SIG-M5 treated with dmso at 0.1 percent for 504 hours (cell line): Measurements from ENCODE around the gene KLC1.

ENCODE experiments used
- DNase-seq: peaks from one replicate; lab custom pipeline; 2025; ENCODE audit not compliant: unreplicated experiment; lab: John Stamatoyannopoulos, UW

The KLC1 gene

DNA sequence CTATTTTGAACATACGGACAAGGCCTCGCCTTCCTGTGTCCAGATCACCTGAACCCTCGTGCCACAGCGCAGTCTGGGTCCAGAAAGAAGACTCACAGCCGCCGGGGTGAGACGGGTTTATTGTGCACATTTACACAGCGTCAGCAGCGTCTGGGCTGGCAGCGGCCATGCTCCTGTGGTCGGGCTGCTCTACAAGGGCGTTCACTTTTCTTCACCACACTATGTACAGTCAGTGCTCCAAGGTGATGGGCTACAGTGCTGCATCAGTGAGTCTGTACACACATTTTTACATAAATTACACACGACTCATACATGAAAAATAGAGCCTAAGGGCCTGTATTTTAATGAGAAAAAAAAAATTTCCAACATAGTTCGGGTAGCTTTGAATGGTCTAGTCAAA, 104.6 kb downstream of the KLC1 start:
- no peak for DNase-seq

DNA sequence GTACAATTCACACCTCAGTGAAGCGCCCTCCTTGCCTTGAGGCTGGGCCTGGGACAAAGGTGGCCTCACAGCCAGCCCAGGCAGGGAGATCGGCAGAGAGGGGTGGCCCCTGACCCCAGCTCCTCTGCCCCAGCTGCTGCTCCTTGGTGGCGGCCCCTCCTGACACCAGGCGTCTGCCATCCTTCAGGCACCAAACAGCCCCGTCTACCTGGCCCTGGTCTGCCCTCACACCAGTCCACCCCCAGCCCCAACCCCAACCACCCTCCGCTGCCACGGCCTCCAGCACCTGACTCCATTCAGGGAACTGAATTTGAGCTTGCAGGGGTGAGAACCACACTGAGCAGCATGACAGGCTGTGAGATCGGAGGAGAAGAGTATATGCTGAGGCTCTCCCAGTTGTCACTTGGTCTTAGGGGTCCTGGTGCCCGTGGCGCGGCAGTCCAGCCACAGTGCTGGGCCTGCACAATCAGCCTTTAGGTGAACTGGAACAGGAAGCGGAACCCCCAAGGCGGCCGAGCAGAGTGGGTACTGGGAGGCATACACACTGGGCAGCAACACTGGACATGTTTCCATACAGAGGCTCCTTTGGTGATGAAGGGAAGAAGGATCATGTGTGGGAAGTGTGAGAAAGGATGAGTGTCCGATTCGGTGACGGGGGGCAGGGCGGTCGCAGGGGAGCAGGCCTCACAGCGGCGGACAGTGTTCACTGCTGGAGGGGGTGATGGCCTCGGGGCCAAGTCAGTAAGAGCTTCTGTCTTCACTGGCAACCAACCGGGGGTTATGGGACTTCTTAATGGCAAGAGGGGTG, 105.3 kb downstream of the KLC1 start:
- DNase-seq: no peak

DNA sequence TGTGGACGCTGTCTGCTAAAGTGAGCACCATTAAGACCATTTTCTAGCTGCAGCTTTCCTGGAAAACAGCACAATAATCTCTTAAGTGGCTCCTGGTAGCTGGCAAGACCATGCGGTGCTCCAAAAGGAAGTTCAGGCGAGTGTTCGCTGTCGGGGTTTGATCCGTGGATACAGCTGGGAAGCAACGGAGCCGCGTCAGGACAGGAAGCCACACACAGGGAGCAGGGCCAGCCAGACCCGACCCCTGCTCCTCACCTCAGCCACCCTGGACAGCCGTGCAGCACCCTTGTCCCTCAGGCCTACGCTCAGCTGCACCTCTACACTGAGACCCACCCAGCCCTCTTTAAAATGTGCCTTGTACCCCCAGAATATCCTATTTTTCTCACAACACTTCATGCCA, 106.0 kb downstream of the KLC1 start:
- no peak for DNase-seq

DNA sequence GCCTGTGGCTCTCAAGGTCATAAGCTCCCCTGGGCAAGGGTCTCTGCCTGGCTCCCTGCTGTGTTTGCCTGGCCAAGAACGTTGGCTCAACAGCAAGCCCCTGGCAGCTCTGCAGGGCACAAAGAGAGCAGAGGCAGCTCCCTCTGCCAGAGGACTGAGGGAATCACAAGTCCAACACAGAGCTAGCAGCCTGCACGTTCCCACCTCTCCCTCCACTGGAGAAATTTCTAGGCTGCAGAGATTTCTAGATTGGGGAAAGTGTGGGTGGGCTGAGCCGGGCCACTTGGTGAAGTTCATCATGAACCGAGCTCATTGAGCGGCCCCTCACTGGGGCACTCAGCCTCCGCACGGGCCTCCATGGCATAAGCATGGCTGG, 106.4 kb downstream of the KLC1 start:
- DNase-seq: no peak

DNA sequence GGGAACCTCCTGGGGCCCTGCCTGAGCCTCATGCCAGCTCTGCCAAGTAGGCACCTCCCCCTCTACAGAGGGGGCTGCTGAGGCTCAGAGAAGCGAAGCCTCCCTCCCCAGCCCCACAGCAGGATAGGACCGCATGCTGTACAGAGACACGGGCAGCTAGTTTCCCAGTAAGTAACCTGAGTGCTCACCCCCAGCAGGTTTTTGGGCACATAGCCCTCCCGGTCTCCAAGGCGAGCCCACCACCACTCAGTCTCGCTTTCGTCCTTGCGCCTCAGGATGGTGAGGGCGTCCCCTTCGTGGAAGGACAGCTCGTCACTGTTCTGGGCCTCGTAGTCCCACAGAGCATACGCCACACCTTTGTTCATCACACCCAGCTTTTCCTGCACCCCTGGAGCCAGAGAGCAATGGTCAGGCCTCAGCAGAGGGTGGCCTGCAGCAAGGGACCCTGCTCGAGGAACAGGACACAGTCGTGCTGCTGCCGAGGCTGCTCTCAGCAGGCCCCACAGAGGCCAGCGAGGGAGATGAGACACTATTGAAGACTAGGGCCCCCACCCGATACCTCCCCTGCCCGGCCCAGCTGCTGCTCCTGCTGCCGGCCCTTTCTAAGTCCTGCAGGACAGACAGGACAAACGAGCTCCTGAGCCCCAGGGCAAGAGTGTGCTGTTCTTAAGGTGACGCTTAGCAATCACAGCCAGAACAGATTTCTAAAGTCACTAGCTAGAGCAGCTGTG, 107.0 kb downstream of the KLC1 start:
- DNase-seq: peak; percentile 26

DNA sequence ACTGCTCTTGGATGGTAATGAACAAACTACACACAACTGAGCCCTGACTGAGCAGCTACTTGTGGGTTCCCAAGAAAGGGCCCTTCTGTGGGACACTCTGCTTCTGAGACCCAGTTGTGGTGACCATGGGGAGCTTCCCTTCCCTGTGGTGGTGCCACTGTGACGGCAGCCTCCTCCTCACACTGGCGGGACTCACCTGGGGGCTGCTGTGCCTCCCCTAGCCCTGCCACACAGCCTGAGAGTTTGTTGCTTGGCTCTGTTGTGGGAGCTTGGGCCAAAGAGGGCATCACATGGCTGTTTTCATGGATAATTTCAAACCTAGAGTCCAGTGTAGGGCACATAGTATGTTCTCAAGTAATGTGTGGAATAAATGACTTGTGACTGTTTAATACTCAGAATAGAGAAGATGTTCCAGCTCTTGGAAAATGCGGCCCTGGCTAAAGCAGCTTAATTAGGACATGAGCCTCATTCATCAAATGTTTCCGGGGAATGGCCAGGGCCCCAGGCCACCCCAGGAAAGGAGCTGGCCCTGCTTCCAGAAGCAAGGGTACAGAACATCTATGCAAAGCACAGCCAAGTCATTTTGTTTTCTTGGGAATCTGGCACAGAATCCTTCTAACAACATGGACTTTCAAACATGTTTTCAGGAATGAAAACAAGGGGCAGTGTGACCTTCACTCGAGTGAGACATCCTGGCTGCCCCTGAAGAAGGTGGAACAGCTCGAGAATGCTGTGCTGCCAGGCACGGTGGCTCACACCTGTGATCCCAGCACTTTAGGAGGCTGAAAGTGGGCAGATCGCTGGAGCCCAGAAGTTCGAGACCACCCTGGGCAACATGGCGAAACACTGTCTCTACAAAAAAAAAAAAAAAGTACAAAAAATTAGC, 107.8 kb downstream of the KLC1 start:
- DNase-seq: no peak

DNA sequence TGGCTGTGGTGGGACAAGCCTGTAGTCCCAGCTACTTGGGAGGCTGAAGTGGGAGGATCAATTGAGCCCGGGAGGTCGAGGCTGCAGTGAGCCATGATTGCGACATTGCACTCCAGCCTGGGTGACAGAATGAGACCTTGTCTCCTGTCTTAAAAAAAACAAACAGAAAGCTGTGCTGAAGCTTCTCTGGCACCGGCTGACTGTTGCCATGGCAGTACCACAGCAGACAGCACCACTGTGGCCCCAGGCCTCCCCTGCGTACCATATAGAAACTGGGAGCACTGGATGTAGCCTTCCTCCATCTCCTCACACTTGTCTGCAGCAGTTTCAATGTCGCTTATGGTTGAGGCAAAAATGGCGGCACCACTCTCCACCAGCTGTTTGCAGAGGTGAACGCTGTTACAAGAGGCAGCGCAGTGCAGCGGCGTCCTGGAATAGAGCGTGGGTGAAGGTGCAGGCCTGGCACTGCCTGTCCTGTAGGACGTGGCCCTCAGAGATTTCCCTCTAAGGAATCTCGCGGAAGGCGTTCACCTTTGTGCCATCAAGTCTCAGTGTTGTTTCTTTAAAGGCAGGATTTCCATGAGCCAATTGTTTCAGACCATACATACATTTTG, 108.5 kb downstream of the KLC1 start:
- no peak for DNase-seq

DNA sequence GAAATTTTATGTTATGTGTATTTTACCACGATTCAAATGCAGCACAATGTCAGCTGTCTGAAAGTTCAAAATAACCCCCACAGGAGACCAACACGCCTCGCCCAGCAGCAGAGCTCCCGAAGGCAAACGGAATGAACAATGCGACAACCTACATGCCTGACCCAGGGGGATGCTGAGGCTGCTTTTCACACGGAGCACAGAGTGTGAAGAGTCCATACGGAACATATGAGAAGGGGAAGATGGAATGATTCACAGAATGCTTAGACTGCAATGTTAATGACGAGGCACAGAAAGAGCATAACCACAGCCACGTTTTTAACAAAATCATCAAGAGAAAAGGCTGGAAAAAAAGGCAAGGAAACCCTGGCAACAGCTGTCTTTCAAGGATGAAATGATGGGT, 109.2 kb downstream of the KLC1 start:
- no peak for DNase-seq

DNA sequence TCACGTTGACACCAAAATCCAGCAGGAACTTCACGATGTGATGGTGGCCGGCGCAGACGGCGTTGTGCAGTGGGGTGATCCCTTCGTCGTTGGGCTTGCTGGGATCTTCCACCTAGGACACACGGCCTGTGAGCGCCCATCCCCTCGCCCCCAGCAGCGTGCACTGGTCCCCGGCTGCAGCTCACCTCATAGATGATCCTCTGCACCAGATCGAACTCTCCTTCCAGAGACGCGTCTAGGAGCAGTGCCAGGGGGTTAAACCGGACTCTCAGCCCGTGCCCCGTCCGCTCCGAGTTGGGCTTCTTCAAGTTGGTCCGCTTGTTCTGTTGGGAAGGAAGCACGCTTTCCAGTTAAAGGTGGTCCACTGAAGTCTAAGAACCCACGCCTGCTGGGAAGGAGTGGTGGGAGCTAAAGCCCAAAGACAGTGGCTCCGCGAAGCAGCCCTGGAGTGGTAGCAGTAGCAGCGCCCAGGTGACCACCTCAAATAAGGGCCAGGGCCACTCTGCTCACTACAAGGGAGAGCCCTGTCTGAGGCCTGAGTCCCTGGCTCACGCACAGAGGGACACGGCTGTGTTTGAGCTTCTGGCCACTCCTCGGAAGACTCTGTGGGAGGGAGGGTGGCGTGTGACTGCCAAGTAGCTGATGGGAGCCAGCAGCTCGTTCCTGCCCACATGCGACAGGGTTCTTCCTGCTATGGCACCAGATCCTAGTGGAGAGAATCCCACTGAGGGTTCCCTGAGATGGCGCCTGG, 109.9 kb downstream of the KLC1 start:
- DNase-seq: no peak

DNA sequence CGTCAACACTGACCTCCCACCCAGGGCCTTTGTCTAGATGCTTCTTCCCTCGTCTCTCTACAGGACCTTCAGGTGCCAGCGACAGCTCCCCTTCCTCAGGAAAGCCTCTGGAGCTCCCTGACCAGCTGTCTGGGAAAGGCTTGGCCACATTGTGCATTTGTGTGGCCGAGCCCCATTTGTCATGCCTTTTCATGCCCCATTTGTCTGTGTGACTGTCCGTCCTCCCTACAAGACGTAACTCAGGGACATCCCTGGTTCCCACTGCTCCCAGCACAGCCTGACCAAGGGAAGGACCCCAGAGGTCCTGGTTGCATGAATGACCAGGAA, 110.4 kb downstream of the KLC1 start:
- DNase-seq: no peak

DNA sequence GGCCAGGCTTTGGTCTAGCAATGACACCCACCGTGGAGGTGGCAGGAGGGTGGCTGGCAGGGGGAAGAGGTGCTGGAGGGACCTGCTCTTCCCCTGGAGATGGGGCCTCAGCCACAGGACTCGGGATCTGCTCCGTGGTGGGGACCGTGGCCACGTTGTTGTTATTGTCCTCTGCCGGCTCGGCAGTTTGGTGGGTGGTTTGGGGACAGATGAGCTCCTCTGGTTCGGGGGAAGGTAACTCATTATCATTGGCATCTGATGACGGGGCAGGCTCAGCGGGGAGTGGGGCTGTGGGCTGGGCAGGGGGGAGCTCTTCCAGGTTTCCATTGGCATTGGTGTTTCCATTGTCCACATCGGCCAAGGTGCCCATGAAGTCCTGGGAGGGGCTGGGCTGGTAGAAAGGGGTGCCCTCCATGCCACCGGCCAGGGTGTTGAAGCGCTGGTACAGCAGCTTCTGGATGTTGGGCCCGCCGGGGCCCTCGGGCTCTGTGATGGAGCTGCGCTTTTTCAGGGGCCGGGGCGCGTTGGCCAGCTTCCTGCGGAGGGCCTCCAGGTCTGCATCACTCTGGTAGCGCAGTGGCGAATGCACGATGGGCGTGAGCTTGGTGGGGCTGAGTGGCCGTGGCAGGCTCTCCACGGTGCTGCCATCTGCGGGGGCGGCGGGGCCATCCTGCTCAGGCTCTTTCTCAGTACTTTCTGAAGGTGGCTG, 110.9 kb downstream of the KLC1 start:
- DNase-seq: no peak

DNA sequence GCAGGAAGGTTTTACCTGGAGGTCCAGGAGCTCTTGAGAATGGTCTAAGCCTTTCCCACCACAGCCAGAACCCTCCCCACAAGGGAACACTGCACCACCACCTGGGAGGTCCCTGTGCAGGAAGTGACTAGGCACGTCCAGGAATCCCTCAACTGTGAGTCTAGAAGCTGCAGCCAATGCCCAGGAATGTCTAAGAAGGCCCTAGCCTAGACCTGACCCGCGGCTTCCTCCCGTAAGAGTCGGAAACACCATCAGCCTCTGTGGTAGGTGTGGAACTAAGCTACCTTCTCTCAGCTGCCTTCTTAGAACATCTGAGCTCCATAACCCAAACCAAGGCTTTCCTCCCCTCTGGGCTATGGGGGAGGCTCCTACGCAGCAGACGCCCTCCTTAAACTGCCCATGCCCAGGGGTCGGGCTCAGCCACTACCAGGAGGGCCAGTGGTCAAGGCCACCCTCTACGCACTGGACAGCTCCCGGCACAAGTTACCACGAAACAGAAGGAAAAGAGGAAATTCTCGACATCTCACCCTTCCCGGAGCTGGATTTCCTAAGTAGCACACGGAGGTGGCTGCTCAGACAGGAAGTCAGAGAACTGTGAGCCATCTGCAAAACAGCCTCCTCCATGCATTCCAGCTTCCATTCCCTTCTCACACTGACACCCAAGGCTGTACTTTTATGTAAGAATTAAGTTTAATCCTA, 112.1 kb downstream of the KLC1 start:
- DNase-seq: no peak

DNA sequence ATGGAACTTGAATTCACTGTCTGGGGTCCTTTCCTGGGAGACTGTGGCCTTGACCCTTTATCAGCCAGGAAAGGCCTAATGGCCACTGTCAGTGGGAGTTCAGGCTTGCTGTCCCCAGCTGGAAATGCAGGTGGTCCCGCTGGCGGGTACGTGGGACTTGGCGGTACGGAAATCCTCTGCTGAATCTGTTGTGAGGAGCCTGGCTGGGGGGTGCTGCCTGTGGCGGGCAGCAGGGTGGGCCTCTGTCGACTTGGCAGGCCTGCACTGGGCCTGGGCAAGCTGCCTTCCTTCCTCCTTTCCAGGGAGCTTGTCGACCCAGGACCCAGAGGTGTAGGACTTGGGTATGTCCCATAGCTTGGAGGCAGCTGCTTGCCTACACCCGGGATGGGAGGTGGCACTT, 112.9 kb downstream of the KLC1 start:
- no peak for DNase-seq

DNA sequence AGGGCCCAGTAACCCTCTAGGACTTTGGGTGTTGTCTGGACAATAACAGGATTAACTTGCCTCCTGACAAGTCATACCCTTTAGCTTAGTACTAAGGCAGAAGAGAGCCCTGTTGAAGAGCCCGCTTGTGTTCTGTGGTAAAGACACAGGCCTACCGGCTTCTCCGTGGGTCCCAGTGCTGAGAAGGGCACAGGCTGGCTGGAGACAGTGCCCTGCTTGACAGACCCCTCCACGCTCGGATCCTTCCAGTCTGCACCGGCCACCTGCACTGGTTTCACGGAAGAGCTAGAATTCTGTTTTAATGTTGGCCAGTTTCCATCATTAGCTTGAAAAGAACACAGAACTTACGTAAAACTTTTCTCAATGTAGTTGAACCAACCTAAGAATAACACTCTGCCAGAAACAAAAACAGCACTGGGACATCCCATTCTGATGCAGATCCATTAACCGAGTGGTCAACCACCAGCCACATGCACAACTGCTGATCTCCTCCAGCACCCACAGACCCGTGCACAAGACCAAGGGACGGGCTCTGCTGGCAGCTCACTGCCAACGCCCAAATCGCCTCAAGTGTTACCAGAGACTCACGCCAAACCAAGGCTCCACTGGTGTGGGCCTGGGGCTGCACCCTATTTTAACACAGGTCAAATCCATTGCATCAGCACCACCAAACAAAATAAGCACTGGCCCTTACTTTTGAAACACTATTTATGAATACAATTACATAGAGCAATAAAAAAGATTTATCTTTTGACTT, 113.7 kb downstream of the KLC1 start:
- no peak for DNase-seq

DNA sequence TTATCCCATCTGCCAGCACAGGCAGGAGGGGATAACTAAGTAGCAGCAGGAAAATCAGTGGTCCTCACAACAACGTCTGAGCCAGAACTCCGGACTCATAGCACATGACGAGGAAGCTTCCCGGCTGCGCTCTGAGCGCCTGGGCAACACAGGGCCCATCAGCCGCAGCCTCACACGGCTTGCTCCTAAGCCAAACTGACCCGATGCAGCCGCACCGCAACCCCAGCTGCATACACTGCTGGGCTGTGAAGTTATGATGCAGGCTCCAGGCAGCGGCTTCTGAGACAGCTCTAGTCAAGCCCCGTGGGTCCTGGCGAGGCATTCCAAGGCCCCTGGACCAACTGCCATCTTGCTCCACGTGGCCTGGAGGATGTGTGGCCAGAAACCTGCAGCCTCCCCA, 114.7 kb downstream of the KLC1 start:
- no peak for DNase-seq

DNA sequence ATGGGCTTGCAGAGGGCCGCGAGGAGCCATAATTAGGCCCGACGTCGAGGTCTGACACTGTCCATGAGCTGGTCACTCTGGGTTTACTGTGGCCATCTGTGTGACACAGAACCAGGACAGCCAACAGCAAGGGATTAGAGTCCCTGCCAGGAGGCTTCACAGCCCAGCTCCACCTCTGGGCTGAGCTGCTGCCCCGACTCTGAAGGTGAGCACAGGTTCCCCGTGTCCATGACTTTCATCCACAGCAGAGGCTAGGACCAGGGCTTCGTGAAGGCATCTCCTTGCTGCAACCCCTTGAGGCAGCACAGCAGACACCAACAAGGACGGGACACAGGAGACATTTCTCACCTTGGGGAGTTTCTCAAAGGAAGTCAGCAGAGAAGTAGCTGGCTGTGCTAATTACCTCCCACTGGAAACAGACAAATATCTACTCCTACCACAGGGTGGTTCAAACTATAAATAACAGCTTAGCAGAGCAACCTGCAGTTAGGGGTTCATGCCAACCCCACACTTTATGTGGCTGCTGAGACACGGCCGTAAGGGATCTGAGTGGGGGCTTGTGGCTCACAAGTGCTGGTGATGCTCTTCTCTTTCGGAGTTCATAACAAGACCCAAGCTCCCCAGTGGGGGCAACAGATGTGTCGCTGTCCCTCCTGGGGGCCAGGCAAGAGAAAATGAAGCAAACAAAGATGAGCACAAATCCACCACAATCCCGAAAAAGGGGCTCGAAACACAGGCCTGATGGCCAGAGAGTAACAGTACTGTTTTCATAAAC, 115.8 kb downstream of the KLC1 start:
- DNase-seq: no peak

DNA sequence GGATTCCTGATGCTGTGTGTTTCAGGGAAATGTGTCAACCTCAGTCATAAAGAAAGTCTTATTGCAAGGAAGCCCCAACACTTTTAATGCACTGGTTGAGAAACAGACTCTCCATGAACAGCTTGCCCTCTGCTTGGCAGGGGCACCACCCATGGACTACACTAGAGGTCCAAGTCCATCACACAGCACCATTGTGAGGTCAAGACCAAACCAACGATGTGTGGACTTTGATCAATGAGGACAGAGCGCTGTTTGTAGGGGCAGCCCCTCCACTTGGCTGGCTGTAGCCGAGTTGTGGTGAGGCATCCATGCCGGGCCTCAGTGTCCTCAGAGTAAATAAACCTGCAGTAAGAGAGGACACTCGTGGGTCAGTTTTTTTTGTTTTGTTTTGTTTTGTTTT, 116.4 kb downstream of the KLC1 start:
- no peak for DNase-seq

DNA sequence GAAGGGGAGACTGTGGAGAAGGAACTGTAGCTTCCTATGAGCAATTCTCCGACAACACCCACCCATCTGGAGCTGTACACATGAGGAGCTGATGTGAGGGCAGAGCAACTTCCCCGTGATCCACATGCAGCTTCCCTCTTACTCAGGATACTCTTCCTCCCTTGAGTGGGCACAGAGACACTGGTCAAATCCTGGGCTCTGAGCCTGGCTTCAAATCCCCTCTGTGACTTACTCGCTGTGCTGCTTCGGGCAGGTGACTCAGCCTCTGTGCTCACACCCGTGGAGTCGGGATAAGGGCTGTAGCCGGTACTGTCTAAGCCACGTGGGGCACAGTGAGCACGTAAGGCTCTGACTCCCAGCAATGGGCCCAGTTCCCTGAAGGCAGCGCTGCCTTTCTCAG, 117.7 kb downstream of the KLC1 start:
- DNase-seq: no peak
